Anterior cingulate cortex (tissue), 58 donors: ENCODE measurements around the gene HAP1.
A peak's percentile ranks its signal among the peaks of the same experiment; 100 is the strongest.

ENCODE experiments used
- DNase-seq, 58 donors: peaks; one replicate each; lab custom pipeline; 2025; lab: John Stamatoyannopoulos, UW

The HAP1 gene

GRCh38 chr17:41734139-41734948, at the start of gene HAP1:
Gene HAP1 (minus strand): TSS chr17:41734643. CDS start chr17:41734634, 9 bp downstream.
- peak in 37 of 58 donors; percentile 4 to 62 (median 31) for DNase-seq

- no peak for DNase-seq
Measured at GRCh38 chr17:41782142-41782541, 47.7 kb upstream of the HAP1 start.

GRCh38 chr17:41781404-41782110, 47.1 kb upstream of the HAP1 start:
- no peak for DNase-seq

GRCh38 chr17:41779954-41780353, 45.5 kb upstream of the HAP1 start:
- no peak for DNase-seq

GRCh38 chr17:41777574-41778188, 43.2 kb upstream of the HAP1 start:
- DNase-seq: peak in 34 of 58 donors; percentile 8 to 70 (median 40)

GRCh38 chr17:41777157-41777573, 42.7 kb upstream of the HAP1 start:
- DNase-seq: peak in 7 of 58 donors; percentile 22 to 55 (median 34)

GRCh38 chr17:41776262-41776900, 41.9 kb upstream of the HAP1 start:
- peak in 9 of 58 donors; percentile 18 to 44 (median 22) for DNase-seq

GRCh38 chr17:41775394-41776226, 41.2 kb upstream of the HAP1 start:
- DNase-seq: peak in 41 of 58 donors; percentile 11 to 87 (median 51)

GRCh38 chr17:41773731-41774193, 39.3 kb upstream of the HAP1 start:
- DNase-seq: peak in 12 of 58 donors; percentile 7 to 38 (median 10)

- DNase-seq: no peak
Measured at GRCh38 chr17:41773190-41773588, 38.7 kb upstream of the HAP1 start.

GRCh38 chr17:41772586-41773189, 38.2 kb upstream of the HAP1 start:
- DNase-seq: no peak

GRCh38 chr17:41772218-41772585, 37.8 kb upstream of the HAP1 start:
- DNase-seq: no peak

- DNase-seq: no peak
Measured at GRCh38 chr17:41771389-41772206, 37.2 kb upstream of the HAP1 start.

- no peak for DNase-seq
Measured at GRCh38 chr17:41769985-41770384, 35.5 kb upstream of the HAP1 start.

GRCh38 chr17:41769346-41769862, 35.0 kb upstream of the HAP1 start:
- DNase-seq: no peak

- no peak for DNase-seq
Measured at GRCh38 chr17:41768682-41769288, 34.3 kb upstream of the HAP1 start.

GRCh38 chr17:41767324-41768042, 33.0 kb upstream of the HAP1 start:
- no peak for DNase-seq
